Measurements from ENCODE around the gene C5AR1.
A peak's percentile ranks its signal among the peaks of the same experiment; 100 is the strongest.
"Not testable (repeated sequence)": the region's sequence is repeated elsewhere in the genome, so short reads cannot be mapped to it uniquely, and the experiment has no call there.

C5AR1 gene

DNA sequence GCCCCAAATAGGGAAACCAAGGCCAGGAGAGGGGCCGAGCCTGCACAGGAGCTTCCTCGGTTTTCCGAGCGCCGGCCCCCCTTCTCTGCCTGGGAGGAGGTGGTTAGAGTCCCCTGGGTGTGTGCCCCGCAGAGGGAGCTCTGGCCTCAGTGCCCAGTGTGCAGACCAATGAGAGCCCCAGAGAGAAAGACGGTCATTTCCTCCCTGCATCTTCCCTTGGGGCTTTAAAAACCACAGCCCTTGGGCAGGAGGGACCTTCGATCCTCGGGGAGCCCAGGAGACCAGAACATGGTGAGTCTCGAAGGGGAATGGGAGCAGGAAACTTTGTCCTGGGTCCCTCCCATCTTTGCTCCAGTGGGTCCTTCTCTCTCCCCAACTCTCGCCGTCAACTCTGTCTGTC, at the start of gene C5AR1:
C5AR1 (plus strand) TSS at position 254 of the 400 bp plus-strand sequence; CDS start at position 289, 35 bp downstream.
- no peak for DNase-seq (ENCODE audit: low read depth in 4 of 4, low spot score in 1 of 4)

DNA sequence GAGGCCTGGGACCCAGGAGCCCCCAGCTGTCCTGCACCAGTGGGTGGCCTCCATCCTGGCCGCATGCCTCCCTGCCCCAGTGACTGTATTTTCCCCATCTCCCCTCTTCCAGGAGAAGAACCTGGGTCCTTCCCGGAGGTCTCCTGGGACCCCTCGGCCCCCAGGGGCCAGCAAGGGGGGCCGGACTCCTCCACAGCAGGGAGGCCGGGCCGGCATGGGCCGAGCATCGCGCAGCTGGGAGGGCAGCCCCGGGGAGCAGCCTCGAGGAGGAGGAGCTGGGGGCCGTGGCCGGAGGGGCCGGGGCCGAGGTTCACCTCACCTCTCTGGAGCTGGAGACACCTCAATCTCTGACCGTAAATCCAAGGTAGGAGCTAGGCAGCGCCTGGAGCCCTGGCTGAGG, 49.2 kb upstream of the C5AR1 start:
- no peak for DNase-seq (ENCODE audit: low read depth in 4 of 4, low spot score in 1 of 4)

DNA sequence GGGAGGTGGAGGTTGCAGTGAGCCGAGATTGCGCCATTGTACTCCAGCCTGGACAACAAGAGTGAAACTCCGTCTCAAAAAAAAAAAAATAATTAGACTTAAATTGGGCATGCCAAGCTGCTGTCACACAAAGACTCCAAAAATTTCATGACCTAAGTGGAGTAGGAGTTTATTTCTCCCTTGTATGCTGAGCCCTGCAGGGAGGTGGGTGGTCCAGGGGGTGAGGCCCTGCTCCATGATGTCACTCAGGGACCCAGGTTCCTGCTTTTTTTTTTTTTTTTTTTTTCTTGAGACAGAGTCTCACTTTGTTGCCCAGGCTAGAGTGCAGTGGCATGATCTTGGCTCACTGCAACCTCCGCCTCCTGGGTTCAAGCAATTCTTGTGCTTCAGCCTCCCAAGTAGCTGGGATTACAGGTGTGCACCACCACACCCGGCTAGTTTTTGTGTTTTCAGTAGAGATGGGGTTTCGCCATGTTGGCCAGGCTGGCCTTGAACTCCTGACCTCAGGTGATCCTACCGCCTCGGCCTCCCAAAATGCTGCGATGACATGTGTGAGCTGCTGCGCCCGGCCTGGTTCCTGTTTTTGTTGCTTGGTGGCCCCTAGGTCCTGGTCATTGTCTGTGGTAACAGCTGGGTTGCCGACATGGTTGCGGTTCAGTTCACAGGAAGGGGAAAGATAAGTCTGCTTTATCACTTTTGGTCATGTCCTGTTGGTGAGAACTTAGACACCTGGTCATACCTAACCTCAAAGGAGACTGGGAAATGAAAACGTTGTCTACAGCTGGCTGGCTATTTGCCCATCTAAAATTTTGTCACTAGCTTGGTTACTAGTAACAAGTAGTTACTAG, 47.5 kb upstream of the C5AR1 start:
- DNase-seq (ENCODE audit: low read depth in 4 of 4, low spot score in 1 of 4), result not testable (repeated sequence)

DNA sequence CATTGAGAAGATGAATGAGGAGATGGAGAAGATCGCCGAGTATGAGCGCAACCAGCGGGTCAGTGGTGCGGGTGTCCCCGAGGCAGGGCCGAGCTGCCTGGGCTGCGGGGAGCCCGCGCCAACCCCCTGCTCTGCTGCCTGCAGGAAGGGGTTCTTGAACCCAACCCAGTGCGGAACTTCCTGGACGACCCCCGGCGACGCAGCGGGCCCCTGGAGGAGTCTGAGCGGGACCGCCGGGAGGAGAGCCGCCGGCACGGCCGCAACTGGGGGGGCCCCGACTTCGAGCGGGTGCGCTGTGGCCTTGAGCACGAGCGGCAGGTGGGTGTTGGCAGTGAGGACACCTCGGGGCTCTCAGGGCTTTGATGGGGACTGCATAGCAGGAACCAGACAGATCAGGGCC, 45.0 kb upstream of the C5AR1 start:
- DNase-seq (ENCODE audit: low read depth in 4 of 4, low spot score in 1 of 4), result no peak

DNA sequence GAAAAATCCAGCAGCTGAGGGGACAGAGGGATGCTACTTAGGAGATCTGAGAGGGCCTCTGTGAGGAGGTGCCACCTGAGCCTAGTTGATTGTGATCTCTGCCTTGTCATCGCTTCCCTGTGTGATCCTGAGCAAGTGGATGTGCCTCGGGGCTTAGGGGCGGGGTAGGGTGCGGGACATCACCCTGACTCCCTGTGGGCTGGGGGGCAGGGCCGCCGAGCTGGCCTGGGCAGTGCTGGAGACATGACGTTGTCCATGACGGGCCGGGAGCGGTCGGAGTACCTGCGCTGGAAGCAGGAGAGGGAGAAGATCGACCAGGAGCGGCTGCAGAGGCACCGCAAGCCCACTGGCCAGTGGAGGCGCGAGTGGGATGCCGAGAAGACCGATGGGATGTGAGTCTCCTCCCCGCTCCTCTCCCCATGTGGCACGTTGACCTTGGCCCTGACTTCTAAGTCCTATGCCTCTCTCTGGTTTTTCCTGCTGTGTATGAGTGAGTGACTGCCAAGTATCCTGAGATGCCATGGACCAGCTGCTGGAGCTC, 43.2 kb upstream of the C5AR1 start:
- no peak for DNase-seq (ENCODE audit: low read depth in 4 of 4, low spot score in 1 of 4)

DNA sequence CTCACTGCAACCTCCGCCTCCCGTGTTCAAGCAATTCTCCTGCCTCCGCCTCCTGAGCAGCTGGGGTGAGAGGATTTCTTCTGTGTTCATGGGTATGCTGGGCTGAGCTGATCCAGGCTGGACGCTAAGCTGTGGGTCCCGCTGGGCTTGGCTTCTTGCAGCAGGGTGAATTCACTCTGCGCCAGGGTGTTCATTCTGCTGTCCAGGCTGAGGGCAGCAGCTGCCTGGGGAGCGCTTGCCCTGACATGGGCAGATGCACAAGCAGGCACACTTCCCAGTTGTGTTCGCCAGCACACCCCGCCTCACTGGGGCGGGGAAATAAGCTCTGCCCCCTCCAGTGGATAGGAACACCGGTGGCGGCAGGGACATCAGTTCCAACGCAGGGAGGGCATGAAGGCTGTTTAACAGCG, 42.3 kb upstream of the C5AR1 start:
- DNase-seq (ENCODE audit: low read depth in 4 of 4, low spot score in 1 of 4), result no peak

DNA sequence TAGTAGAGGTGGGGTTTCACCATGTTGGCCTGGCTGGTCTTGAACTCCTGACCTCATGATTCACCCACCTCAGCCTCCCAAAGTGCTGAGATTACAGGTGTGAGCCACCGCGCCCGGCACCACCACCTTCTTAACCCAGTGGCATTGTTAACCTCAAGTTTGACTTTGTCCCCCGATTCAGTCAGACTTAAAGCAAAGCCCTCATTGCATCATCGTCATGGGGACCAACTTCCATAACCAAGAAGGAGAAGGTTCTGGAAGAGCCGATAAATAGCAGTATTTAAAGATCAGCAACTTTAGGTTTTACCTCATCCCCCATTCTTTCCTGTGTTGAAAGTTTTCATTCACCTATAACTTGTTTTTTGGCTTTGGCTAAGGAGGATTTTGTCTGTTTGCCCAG, 41.6 kb upstream of the C5AR1 start:
- no peak for DNase-seq (ENCODE audit: low read depth in 4 of 4, low spot score in 1 of 4)

DNA sequence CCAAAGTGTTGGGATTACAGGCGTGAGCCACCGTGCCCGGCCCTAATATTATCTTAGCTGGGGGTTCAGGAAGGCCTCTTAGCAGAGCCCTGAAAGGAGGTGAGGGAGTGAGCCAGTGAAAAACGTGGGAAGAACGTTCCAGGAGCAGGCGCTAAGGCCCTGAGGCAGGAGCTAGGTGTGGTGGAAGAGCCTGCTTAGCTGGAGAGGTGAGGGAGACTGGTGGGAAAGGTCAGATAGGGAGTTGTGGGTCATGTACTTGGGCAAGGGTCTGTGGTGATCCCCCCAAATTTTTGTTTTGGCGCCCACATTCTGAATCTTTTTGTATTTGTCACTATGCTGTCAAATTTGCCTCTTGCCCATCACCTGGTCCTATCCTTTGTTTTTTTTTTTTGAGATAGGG, 40.1 kb upstream of the C5AR1 start:
- DNase-seq (ENCODE audit: low read depth in 4 of 4, low spot score in 1 of 4), result no peak

DNA sequence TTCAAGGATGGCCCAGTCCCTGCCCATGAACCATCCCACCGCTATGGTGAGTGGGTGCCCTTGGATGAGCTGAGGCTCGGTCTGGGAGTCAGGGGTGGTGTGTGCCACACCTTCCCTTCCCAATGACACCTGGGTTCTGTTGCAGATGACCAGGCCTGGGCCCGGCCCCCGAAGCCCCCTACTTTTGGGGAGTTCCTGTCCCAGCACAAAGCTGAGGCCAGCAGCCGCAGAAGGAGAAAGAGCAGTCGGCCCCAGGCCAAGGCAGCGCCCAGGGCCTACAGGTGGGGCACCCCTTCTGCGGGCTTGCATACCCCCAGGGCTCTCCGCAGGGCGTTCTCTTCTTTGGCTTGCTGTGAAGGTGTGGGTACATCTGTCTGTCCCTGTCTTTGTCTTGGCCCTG, 39.3 kb upstream of the C5AR1 start:
- DNase-seq (ENCODE audit: low read depth in 4 of 4, low spot score in 1 of 4), result no peak

DNA sequence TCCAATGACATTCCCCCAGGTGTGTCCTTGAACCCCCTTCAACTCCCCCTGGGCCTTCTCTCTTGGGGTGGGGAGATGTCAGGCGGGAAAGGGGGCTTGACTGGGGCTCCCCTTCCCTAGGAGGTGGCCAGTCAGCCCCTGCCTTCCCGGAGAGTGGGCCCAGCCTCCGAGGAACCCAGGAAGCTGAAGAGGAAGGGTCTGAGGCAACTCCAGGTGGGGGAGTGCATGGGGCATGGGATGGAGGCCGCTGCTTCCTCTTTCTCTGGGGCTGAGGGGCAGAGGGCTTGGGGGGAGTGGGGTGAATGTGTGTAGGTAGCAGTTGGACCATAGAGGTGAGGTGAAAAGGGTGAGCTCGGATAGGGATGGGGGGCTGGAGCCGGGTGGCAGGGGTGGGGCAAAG, 37.7 kb upstream of the C5AR1 start:
- DNase-seq (ENCODE audit: low read depth in 4 of 4, low spot score in 1 of 4), result no peak

DNA sequence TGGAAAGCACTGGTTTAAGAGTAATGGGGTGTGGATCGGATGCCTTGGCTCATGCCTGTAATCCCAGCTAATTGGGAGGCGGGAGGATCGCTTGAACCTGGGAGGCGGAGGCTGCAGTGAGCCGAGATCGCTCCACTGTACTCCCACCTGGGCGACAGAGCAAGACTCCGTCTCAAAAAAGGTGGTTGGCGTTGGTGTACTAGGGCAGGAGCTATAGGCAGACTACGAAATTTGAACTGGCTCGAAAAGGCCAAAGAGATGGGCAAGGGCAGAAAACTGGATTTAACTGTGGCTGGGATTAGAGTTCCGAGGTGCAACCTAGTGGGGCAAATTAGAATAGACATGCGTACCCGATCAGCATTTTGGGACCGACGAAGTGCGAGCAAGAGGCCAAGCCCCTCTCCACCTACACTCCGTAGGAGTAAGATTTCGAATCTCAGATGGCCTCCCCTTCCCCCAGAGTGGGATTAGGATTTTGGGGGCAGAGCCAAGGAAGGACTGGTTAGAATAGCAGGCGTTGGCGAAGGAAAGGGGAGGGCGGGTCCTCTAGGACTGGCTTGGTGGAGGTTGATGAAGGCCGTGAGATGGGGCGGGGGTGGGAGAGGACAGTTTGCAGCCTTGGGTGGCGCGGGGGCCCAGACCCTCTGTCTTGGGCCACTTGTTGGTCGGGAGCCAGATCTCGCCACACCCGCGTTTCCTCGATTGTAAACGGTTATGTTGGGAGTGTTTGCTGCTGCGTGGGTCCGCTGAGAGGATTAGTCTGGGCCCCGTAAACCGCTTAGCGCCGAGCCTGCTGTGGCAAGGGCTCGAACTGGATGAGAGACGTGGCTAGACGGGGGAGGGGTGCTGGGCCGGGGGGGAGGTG, 37.0 kb upstream of the C5AR1 start:
- DNase-seq (ENCODE audit: low read depth in 4 of 4, low spot score in 1 of 4), result peak in 1 of 4 experiments; percentile 48

DNA sequence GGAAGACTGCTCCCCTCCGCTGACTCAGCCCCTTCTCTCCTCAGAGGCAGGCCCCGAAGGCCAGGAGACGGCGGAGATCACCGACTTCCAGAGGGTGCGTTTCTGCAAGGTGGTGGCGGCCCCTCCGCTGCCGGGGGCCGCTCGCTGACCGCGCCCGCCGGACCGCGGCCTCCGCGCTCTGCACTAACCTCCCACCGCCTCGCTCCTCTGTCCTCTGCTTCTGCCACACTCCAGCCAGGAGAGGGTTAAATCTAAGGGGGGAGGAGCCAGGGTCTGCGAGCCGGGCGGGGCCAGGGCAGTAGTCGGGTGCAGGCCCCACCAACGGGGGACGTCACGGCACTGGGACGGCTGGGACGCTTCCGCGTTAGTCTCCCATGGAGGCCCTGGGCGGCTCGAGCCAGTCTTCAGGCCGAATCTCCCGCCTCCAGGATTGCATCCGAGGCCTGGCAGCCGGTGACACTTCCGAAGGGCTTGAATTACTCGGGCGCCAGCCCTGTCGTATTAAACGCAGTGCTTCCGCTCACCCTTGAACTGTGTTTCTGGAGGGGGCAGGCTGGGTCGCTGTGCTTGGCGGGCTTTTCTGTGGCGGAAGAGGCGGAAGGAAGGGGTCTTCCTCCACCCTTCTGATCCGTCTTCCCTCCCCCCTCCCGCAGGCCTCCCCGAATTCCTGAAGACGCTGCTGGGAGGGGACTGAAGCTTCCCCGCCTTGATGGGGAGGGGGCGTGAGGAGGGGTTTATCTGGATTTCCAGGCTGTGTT, 36.2 kb upstream of the C5AR1 start:
- DNase-seq (ENCODE audit: low read depth in 4 of 4, low spot score in 1 of 4), result peak; percentile 63 to 87 (median 74)

DNA sequence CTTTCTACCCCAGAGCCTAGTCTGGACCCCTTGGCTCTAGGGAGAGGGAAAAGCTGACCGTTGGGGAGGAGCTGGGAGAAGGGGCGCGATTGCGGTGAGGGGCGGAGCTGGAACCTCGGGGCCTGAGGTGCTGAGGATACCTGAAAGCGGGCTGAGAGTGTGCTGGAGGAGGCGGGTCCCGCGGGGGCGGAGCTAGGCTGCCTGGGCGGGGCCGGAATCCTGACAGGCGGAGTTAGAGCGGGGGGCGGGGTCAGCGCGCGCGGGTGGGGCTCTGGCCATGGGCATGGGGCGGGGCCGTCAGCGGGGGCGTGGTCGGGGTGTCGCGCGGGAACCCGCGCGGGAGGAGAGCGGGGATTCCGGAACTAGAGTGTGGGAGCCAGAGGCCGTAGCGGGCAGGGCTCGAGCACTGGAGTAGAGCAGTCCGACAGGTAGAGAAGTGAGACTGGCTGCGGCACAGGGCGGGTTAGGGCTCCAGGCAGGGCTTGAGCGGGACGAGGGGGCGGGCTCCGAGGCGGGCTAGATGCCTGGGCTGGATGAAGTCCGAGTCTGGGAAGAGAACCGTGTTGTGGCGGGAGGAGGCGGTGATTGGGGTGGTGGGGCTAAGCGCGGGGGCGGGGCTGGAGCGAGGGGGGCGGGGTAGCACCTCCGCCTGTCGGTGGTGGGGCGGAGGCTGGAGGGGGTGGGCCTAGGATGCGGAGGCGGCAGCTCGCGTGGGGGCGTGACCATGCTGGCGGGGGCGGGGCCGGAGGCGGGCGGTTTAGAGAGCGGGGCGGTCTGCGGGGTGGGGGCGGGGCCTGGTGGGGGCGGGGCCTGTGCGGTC, 35.4 kb upstream of the C5AR1 start, which contains the start of gene INAFM1:
INAFM1 (plus strand) TSS at position 815 of the 820 bp plus-strand sequence. CDS start 35 bp downstream, outside the sequence.
- DNase-seq (ENCODE audit: low read depth in 4 of 4, low spot score in 1 of 4), result peak; percentile 100

DNA sequence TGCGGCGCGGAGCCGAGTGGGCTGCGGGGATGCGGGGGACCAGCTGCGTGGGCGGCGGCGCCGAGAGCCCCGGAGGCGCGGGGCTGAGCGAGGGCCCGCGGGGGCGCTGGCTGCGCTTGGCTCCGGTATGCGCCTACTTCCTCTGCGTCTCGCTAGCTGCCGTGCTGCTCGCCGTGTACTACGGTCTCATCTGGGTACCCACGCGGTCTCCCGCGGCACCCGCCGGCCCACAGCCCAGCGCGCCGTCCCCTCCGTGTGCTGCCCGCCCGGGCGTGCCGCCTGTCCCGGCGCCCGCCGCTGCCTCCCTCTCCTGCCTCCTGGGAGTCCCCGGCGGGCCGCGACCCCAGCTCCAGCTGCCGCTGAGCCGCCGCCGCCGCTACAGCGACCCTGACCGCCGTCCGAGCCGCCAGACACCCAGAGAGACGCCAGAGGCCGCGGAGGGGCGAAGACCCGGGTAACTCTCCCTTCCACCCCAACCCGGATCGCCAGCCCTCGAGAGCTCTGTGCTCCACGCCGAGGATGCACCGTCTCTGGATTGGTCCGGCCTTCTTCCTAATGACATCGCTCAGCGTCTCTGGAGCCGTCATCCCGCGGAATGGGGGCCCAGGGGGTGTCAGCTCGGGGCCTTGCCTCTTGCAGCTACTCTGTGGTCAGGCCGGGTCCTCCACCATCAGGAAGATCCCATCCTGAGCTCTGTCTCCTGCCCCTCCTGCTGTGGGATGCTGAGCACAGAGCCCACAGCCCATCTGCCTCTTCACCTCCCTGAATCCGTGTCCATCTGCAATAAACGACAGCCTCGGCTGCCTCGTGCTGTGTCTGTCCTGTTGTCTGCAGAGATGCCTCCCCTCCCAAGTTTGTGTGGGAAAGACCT, 34.5 kb upstream of the C5AR1 start:
- DNase-seq (ENCODE audit: low read depth in 4 of 4, low spot score in 1 of 4), result no peak

DNA sequence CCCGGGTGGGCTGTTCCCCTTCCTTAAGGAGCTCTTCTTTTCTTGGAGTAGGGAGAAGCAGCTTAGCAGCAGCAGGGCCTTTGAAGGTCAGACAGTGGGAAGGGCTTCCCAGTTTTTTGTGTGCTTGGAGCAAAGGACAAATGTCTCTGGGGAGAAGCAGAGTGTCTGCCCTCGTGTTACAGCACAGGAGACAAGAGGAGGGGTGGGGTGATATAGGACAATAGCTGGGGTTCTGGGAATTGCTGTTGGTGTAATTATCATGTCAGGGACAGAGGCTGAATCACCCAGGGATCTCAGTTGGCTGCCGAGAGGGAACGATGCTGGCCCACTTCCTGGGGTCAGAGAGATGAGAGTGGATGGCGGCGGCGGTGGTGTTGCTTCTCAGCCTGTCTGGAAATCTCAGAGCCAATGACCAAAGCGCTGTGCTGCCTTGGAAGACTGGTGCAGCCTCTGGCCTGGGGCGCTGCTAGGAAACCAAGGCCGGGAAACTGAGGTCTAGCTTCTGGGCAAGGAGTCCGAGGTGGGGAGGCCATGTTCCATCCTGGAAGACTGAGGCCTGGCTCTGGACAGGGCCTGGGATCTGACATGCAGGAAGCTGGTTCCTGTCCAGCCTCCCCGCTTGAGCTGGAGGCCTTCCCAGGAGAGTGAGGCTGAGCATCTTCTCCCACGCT, 33.7 kb upstream of the C5AR1 start:
- no peak for DNase-seq (ENCODE audit: low read depth in 4 of 4, low spot score in 1 of 4)

DNA sequence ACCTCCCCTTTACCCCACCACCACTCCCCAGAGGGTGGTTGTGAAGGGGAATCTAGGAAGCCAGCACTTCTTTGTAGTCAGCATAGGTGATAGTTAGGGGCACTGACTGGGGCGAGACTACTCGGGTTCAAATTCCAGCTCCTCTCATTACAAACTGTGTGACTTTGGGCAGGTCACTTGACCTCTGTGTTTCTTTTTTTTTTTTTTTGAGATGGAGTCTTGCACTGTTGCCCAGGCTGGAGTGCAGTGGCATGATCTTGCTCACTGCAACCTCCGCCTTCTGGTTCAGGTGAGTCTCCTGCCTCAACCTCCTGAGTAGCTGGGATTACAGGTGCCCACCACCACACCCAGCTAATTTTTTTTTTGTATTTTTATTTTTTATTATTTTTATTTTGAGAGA, 33.1 kb upstream of the C5AR1 start:
- not testable (repeated sequence) for DNase-seq (ENCODE audit: low read depth in 4 of 4, low spot score in 1 of 4)

DNA sequence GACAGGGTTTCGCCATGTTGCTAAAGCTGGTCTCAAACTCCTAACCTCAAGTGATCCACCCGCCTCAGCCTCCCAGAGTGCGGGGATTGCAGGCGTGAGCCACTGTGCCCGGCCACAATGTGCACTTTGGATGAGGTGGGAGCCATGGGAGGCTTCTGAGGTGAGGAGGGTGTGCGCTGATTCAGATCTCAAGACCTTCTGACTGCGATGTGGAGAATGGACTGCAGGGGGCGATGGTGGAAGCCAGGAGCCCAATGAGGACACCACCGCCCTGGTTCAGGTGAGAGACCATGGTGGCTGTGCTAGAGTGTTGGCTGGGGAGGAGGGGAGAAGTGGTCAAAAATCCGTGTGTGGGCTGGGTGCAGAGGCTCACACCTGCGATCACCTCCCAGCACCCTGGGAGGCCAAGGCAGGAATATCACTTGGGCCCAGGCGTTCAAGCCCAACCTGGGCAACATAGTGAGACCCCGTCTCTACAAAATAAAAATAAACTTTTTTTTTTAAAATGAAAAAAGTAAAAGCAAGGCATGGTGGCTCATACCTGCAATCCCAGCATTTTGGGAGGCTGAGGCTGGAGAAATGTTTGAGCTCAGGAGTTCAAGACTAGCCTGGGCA, 29.4 kb upstream of the C5AR1 start:
- peak in 2 of 4 experiments; percentile 45 for DNase-seq (ENCODE audit: low read depth in 4 of 4, low spot score in 1 of 4)

DNA sequence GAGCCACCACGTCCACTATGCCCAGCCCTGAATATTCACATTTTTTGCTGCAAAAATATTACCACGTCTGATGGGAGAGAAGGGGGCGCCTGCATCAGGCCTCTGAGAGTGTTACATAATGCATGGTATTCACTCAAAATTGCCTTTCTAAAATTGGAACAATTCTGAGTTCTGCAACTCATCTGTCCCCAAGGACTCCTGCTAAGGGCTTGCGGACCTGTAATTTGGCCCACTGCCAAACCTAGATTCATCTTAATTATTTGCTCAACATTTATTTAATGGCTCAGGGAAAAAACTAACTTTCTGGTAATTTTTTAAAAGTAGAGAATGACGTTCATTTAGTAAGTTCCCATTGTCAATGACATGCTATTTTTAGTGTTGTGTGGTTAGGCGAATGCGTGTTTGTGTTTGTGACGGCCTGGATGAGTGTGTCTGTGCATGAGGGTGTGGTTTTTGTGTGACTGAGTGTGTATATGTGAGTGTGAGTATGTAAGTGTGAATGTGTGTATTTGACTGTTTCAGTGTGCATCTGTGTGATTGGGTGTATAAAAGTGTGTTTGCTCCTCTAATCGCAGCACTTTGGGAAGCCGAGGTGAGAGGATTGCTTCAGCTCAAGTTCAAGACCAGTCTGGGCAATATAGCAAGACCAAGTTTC, 26.1 kb upstream of the C5AR1 start:
- DNase-seq (ENCODE audit: low read depth in 4 of 4, low spot score in 1 of 4), result no peak
